Panc1 (cell line): ENCODE results near the gene RGS6. TPM values are rescaled to one million over a fixed set of nuclear protein-coding genes. Genes with fewer than 3 reads are reported as not detected.

ENCODE experiments used
- ATAC-seq: fragments of 200-7000 bp; cut with Tn5 transposase; 2 replicates; pipeline ENCODE4 v1.9.1; 2020; ENCODE audit warnings: mild to moderate bottlenecking, moderate library complexity
- BruUV-seq: library from RNA; stranded (reverse); fragments of 400-500 nt; replicated peaks from 2 replicates; lab custom pipeline; 2021; lab: Mats Ljungman, UMichigan
- CTCF ChIA-PET: fragments of 300-600 bp; sonication (Branson Sonifier 250); formaldehyde crosslinking; loops from one replicate; lab custom pipeline; 2022; ENCODE audit warnings: antibody characterized with exemption; lab: Charles Lee
- POLR2A ChIA-PET: fragments of 300-600 bp; sonication (Branson Sonifier 250); formaldehyde crosslinking; loops from one replicate; lab custom pipeline; 2022; ENCODE audit warnings: antibody characterized with exemption; lab: Charles Lee
- DNase-seq: peaks from one replicate; pipeline ENCODE4 v3.0.0-alpha.2; 2010; ENCODE audit warnings: low read depth, low spot score
- H3K27ac ChIP-seq: 2 replicates; pipeline ENCODE4 v1.5.1; 2011; ENCODE audit warnings: mild to moderate bottlenecking, low read length, inconsistent platforms
- H3K27me3 ChIP-seq: fragments of 200-500 bp; sonication (Bioruptor generic); 2 replicates; pipeline ENCODE4 v1.6.0; 2014; ENCODE audit warnings: low read length, inconsistent platforms; ENCODE audit not compliant: control insufficient read depth, insufficient read depth
- H3K36me3 ChIP-seq: fragments of 200-500 bp; sonication (Bioruptor generic); 2 replicates; pipeline ENCODE4 v1.5.1; 2014; ENCODE audit warnings: inconsistent platforms, mild to moderate bottlenecking, low read length, moderate library complexity; ENCODE audit not compliant: control insufficient read depth, insufficient read depth
- H3K4me1 ChIP-seq: 2 replicates; pipeline ENCODE4 v1.5.1; 2011; ENCODE audit warnings: inconsistent platforms, mild to moderate bottlenecking, low read length, moderate library complexity; ENCODE audit not compliant: control insufficient read depth, insufficient read depth
- H3K4me3 ChIP-seq, 2 experiments: 2 replicates each; pipeline ENCODE4 v1.5.1; 2011 to 2012; ENCODE audit warnings: low read depth in 2 of 2, low read length in 2 of 2, mild to moderate bottlenecking in 2 of 2, inconsistent platforms in 1 of 2, moderate library complexity in 1 of 2
- H3K9me3 ChIP-seq: fragments of 200-500 bp; sonication (Bioruptor generic); 2 replicates; pipeline ENCODE4 v1.5.1; 2014; ENCODE audit warnings: low read depth, mild to moderate bottlenecking, inconsistent platforms, low read length, moderate library complexity; ENCODE audit not compliant: control insufficient read depth, insufficient read depth
- POLR2AphosphoS5 ChIP-seq: IDR thresholded peaks from 2 replicates; pipeline ENCODE4 v1.6.1; 2012; ENCODE audit warnings: mild to moderate bottlenecking, low read depth, low read length, moderate library complexity
- SIN3A ChIP-seq: IDR thresholded peaks from 2 replicates; pipeline ENCODE4 v1.6.1; 2012; ENCODE audit warnings: low read depth, mild to moderate bottlenecking, low read length, moderate library complexity, borderline replicate concordance; ENCODE audit not compliant: insufficient read depth
- TCF7L2 ChIP-seq: IDR thresholded peaks from 2 replicates; pipeline ENCODE4 v1.6.1; 2011; ENCODE audit warnings: mild to moderate bottlenecking, low read depth, low read length, inconsistent platforms
- in situ Hi-C: cut with HindIII; loops from 2 replicates; pipeline ENCODE4 v1.10.0; 2016; ENCODE audit warnings: low sequenced_read_pairs, low pct_unique_long_range_greater_than_20kb
- intact Hi-C: fragments of 100-400 bp; cut with micrococcal nuclease; formaldehyde crosslinking; loops from one replicate; pipeline ENCODE4 v1.10.0; 2022; ENCODE audit not compliant: unreplicated experiment
- total RNA-seq: library from RNA; stranded (reverse); gene quantifications from one replicate; pipeline ENCODE4 v1.2.1, GENCODE V29; 2021; ENCODE audit not compliant: unreplicated experiment
- TF ChIP-seq, protein P1 (sequence below), 2 experiments: IDR thresholded peaks; 2 replicates each; pipeline ENCODE4 v1.6.1; 2011 to 2012; ENCODE audit warnings: low read depth in 2 of 2, control low read depth in 1 of 2, low read length in 1 of 2, mild to moderate bottlenecking in 1 of 2, moderate library complexity in 1 of 2; ENCODE audit not compliant: insufficient read depth in 1 of 2
- TF ChIP-seq, protein P2 (sequence below): fragments of 450-650 bp; IDR thresholded peaks from 2 replicates; pipeline ENCODE4 v1.5.1; 2017; ENCODE audit warnings: mild to moderate bottlenecking

RGS6 gene
- total RNA-seq, 1 experiment from 2014 or later = not detected

DNA sequence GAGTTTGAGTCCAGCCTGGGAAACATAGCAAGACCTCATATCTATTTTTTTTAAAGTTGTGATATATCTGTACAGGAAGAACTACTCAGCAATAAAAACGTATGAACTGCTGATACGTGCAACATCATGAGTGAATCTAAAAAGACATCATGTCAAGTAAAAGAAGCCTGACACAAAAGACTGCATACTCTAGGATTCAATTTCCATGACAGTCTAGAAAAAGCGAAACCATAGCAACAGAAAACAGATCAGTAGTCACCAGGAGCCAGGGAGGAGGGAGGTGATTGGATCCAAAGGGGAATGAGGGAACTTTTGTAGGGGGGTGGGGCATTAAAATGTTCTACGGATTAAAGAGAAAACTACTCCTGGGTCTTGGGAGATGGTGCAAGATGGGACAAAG lies 8.7 kb upstream of the RGS6 start:
- no peaks in the 10 kb centered on the region for H3K27me3 ChIP-seq
- ATAC-seq (no peak), DNase-seq (no peak)
- no peaks in the 10 kb centered on the region for H3K4me1 ChIP-seq
- H3K36me3 ChIP-seq = no peaks in the 10 kb centered on the region
- ChIA-PET CTCF (no interaction called here), POLR2A (no interaction called here)
- no TSS peak for BruUV-seq
- no peak overlapping the region for H3K4me3 ChIP-seq
- no peak overlapping the region for H3K27ac ChIP-seq
- in situ Hi-C loops = no loop called here
- intact Hi-C loops = no loop called here
- H3K9me3 ChIP-seq = no peaks in the 10 kb centered on the region
- TF ChIP-seq, protein P1, sequence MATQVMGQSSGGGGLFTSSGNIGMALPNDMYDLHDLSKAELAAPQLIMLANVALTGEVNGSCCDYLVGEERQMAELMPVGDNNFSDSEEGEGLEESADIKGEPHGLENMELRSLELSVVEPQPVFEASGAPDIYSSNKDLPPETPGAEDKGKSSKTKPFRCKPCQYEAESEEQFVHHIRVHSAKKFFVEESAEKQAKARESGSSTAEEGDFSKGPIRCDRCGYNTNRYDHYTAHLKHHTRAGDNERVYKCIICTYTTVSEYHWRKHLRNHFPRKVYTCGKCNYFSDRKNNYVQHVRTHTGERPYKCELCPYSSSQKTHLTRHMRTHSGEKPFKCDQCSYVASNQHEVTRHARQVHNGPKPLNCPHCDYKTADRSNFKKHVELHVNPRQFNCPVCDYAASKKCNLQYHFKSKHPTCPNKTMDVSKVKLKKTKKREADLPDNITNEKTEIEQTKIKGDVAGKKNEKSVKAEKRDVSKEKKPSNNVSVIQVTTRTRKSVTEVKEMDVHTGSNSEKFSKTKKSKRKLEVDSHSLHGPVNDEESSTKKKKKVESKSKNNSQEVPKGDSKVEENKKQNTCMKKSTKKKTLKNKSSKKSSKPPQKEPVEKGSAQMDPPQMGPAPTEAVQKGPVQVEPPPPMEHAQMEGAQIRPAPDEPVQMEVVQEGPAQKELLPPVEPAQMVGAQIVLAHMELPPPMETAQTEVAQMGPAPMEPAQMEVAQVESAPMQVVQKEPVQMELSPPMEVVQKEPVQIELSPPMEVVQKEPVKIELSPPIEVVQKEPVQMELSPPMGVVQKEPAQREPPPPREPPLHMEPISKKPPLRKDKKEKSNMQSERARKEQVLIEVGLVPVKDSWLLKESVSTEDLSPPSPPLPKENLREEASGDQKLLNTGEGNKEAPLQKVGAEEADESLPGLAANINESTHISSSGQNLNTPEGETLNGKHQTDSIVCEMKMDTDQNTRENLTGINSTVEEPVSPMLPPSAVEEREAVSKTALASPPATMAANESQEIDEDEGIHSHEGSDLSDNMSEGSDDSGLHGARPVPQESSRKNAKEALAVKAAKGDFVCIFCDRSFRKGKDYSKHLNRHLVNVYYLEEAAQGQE (IDR thresholded peaks at IDR 0.05; ENCODE audit: insufficient read depth in 1 of 2, low read depth in 2 of 2, low read length in 1 of 2) = no peak
- TF ChIP-seq, protein P2, sequence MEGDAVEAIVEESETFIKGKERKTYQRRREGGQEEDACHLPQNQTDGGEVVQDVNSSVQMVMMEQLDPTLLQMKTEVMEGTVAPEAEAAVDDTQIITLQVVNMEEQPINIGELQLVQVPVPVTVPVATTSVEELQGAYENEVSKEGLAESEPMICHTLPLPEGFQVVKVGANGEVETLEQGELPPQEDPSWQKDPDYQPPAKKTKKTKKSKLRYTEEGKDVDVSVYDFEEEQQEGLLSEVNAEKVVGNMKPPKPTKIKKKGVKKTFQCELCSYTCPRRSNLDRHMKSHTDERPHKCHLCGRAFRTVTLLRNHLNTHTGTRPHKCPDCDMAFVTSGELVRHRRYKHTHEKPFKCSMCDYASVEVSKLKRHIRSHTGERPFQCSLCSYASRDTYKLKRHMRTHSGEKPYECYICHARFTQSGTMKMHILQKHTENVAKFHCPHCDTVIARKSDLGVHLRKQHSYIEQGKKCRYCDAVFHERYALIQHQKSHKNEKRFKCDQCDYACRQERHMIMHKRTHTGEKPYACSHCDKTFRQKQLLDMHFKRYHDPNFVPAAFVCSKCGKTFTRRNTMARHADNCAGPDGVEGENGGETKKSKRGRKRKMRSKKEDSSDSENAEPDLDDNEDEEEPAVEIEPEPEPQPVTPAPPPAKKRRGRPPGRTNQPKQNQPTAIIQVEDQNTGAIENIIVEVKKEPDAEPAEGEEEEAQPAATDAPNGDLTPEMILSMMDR = no peak
- TF ChIP-seq POLR2AphosphoS5 (no peak), SIN3A (no peak), TCF7L2 (no peak)

DNA sequence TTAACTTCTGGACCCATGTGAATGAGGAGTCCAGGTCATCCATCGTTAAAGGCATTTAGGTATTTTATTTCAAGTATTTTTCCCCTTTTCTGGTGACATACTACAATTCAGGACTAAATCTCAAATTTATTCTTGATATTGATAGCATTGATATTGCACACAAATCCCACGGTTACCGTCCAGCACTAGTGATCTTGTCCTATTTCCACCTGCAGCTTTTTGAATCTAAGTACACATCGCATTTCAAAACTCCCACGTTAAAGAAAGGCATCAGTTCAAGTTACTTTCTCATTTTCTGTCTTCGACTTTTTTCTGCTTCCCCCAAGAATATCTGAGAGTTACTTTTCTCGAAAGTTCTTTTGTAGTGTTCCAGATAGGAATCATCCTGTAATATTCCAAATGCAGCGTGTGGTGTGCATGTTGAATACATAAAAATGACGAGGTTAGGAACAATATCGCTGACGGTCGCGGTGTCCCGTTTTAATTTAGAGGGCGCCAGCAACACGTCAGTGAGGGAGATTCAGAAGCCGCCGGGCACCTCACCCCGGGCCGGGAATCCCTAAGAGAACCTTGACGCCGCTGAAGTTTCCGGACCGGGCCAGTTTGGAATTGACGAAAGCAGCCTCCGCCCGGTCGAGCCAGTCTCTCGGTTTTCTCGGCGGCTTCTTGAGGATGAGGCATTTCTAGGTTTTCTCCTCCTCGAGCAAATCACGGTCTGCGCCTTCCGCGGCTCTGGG lies 569 bp upstream of the RGS6 start:
- intact Hi-C loops = no loop called here
- no TSS peak for BruUV-seq
- no peak overlapping the region for H3K27ac ChIP-seq
- H3K9me3 ChIP-seq = no peaks in the 10 kb centered on the region
- no peaks in the 10 kb centered on the region for H3K4me1 ChIP-seq
- no peaks in the 10 kb centered on the region for H3K27me3 ChIP-seq
- no peak for TF ChIP-seq TCF7L2
- no peak for TF ChIP-seq SIN3A
- no peak for TF ChIP-seq POLR2AphosphoS5
- TF ChIP-seq, protein P1 (IDR thresholded peaks at IDR 0.05; ENCODE audit: insufficient read depth in 1 of 2, low read depth in 2 of 2, low read length in 1 of 2) = no peak
- TF ChIP-seq, protein P2 = no peak
- H3K4me3 ChIP-seq = no peak overlapping the region
- in situ Hi-C loops = no loop called here
- ChIA-PET POLR2A (no interaction called here), CTCF (no interaction called here)
- no peaks in the 10 kb centered on the region for H3K36me3 ChIP-seq
- DNase-seq (no peak), ATAC-seq (no peak)
